Measurements from ENCODE around the gene UGCG.

- TF ChIP-seq CTCF (IDR thresholded peaks at IDR 0.05) = no peak
- TF ChIP-seq POLR2A (IDR thresholded peaks at IDR 0.05) = no peak
- TF ChIP-seq POLR2AphosphoS5 (IDR thresholded peaks at IDR 0.05) = no peak
Observed at GRCh38 chr9:111857555-111858211, 38.9 kb upstream of the UGCG start.

Data from breast epithelium (tissue), 3 donors.